ENCODE data around the gene EGFLAM. TPM values are rescaled to one million over a fixed set of nuclear protein-coding genes. Genes with fewer than 3 reads are reported as not detected.
A peak's percentile ranks its signal among the peaks of the same experiment; 100 is the strongest.

Gene EGFLAM
- total and polyA plus RNA-seq, 9 of the 15 experiments (the other 6 are each of a cell fraction or from before 2014, with no cell fraction given) = 0.09 to 2.5 (median 1.0) TPM

DNA sequence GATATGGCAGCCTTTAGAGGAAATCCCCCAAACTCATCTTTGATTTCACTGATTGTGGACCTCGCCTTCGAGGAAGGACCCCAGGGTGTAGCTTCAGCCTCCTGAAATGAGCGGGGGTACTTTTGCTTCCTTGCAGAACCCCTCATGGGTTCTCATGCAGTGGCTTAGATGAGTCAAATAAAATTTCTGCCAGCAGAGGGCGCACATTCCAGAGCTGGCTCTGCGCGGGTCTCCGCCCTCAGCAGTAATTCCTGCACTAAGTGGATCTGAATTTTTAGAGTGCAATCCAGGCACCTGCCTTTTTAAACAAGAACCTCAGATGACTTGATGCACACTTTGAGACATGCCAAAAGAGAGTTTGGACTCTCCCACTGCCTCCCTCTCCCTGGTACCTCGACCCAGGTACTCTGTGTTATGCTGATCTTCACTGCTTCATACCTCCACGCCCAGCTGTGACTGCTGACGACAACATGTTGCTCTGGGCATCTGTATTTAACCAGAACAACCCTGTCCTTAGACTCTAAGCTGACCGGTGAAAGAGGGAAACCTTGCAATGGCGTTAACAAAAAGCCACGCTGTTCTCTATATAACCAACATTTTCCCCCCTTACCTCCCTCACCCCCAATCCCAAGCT is 7.3 kb downstream of the EGFLAM start (continued):
- TF ChIP-seq, protein P1, sequence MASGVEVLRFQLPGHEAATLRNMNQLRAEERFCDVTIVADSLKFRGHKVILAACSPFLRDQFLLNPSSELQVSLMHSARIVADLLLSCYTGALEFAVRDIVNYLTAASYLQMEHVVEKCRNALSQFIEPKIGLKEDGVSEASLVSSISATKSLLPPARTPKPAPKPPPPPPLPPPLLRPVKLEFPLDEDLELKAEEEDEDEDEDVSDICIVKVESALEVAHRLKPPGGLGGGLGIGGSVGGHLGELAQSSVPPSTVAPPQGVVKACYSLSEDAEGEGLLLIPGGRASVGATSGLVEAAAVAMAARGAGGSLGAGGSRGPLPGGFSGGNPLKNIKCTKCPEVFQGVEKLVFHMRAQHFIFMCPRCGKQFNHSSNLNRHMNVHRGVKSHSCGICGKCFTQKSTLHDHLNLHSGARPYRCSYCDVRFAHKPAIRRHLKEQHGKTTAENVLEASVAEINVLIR (CRISPR knock-in tag; IDR thresholded peaks at IDR 0.05) = no peak
- TF ChIP-seq HCFC1 (IDR thresholded peaks at IDR 0.05; ENCODE audit: low read depth, low read length) (no peak), PTRF (tag; IDR thresholded peaks at IDR 0.05) (no peak), SMC3 (conservative IDR thresholded peaks at IDR 0.05; ENCODE audit: insufficient read depth, low read depth, low read length) (peak; percentile 63), ZNF217 (CRISPR knock-in tag; IDR thresholded peaks at IDR 0.05) (no peak), ZNF311 (CRISPR knock-in tag; IDR thresholded peaks at IDR 0.05) (no peak), ZNF57 (CRISPR knock-in tag; IDR thresholded peaks at IDR 0.05) (no peak), PYGO2 (tag; IDR thresholded peaks at IDR 0.05) (no peak), CSDE1 (IDR thresholded peaks at IDR 0.05) (no peak), NRF1 (conservative IDR thresholded peaks at IDR 0.05 in 1 of 2, IDR thresholded peaks at IDR 0.05 in 1 of 2) (peak; percentile 30 to 44; a peak in 1 of 4 replicates), ZNF324 (CRISPR knock-in tag; IDR thresholded peaks at IDR 0.05) (no peak), NFYB (IDR thresholded peaks at IDR 0.05; ENCODE audit: extremely low read depth, insufficient read length) (no peak), SRSF9 (IDR thresholded peaks at IDR 0.05; ENCODE audit: borderline replicate concordance, low read depth, low read length) (no peak), SP1 (CRISPR knock-in tag; IDR thresholded peaks at IDR 0.05) (no peak), ZNF445 (CRISPR knock-in tag; IDR thresholded peaks at IDR 0.05; ENCODE audit: low read depth) (no peak), LARP7 (IDR thresholded peaks at IDR 0.05) (no peak), TEAD1 (CRISPR knock-in tag; IDR thresholded peaks at IDR 0.05) (peak; percentile 90 to 92), HIVEP1 (CRISPR knock-in tag; IDR thresholded peaks at IDR 0.05) (no peak), ZNF766 (CRISPR knock-in tag; conservative IDR thresholded peaks at IDR 0.05) (no peak)
- TF ChIP-seq, protein P2, sequence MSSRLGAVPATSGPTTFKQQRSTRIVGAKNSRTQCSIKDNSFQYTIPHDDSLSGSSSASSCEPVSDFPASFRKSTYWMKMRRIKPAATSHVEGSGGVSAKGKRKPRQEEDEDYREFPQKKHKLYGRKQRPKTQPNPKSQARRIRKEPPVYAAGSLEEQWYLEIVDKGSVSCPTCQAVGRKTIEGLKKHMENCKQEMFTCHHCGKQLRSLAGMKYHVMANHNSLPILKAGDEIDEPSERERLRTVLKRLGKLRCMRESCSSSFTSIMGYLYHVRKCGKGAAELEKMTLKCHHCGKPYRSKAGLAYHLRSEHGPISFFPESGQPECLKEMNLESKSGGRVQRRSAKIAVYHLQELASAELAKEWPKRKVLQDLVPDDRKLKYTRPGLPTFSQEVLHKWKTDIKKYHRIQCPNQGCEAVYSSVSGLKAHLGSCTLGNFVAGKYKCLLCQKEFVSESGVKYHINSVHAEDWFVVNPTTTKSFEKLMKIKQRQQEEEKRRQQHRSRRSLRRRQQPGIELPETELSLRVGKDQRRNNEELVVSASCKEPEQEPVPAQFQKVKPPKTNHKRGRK (tag; IDR thresholded peaks at IDR 0.05) = no peak
- TF ChIP-seq, protein P3, sequence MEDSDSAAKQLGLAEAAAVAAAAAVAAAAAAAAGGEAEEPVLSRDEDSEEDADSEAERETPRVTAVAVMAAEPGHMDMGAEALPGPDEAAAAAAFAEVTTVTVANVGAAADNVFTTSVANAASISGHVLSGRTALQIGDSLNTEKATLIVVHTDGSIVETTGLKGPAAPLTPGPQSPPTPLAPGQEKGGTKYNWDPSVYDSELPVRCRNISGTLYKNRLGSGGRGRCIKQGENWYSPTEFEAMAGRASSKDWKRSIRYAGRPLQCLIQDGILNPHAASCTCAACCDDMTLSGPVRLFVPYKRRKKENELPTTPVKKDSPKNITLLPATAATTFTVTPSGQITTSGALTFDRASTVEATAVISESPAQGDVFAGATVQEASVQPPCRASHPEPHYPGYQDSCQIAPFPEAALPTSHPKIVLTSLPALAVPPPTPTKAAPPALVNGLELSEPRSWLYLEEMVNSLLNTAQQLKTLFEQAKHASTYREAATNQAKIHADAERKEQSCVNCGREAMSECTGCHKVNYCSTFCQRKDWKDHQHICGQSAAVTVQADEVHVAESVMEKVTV (CRISPR knock-in tag; IDR thresholded peaks at IDR 0.05) = 0 out of 2 replicates have a peak, but pooled peaks have one; percentile 30
- TF ChIP-seq, protein P4, sequence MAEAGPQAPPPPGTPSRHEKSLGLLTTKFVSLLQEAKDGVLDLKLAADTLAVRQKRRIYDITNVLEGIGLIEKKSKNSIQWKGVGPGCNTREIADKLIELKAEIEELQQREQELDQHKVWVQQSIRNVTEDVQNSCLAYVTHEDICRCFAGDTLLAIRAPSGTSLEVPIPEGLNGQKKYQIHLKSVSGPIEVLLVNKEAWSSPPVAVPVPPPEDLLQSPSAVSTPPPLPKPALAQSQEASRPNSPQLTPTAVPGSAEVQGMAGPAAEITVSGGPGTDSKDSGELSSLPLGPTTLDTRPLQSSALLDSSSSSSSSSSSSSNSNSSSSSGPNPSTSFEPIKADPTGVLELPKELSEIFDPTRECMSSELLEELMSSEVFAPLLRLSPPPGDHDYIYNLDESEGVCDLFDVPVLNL (CRISPR knock-in tag; IDR thresholded peaks at IDR 0.05; ENCODE audit: low read depth) = no peak

All from K562 (cell line).